Measurements from ENCODE around the gene TMEM150A.
A peak's percentile ranks its signal among the peaks of the same experiment; 100 is the strongest.
"Not testable (repeated sequence)": the region's sequence is repeated elsewhere in the genome, so short reads cannot be mapped to it uniquely, and the experiment has no call there.

Gene TMEM150A

GRCh38 chr2:85561280-85562212 lies 41.0 kb downstream of the TMEM150A start, which contains the start of gene GGCX:
Gene GGCX (minus strand): TSS chr2:85561493. CDS start chr2:85561428, 65 bp downstream.
- DNase-seq, result peak; percentile 95

GRCh38 chr2:85560812-85561279 lies 41.7 kb downstream of the TMEM150A start:
- no peak for DNase-seq

GRCh38 chr2:85560403-85560726 lies 42.1 kb downstream of the TMEM150A start:
- DNase-seq, result not testable (repeated sequence)

GRCh38 chr2:85558160-85558559 lies 44.3 kb downstream of the TMEM150A start:
- DNase-seq, result no peak

GRCh38 chr2:85557130-85557529 lies 45.4 kb downstream of the TMEM150A start:
- DNase-seq, result no peak

GRCh38 chr2:85554980-85555612 lies 47.4 kb downstream of the TMEM150A start:
- DNase-seq, result no peak

- no peak for DNase-seq
Measured at GRCh38 chr2:85553184-85553583, 49.3 kb downstream of the TMEM150A start.

- peak; percentile 62 for DNase-seq
Measured at GRCh38 chr2:85551698-85552678, 50.5 kb downstream of the TMEM150A start.

- DNase-seq, result no peak
Measured at GRCh38 chr2:85550486-85550885, 52.0 kb downstream of the TMEM150A start.

- no peak for DNase-seq
Measured at GRCh38 chr2:85549826-85550225, 52.7 kb downstream of the TMEM150A start.

- DNase-seq, result no peak
Measured at GRCh38 chr2:85549095-85549494, 53.4 kb downstream of the TMEM150A start.

GRCh38 chr2:85548608-85548900 lies 53.9 kb downstream of the TMEM150A start:
- DNase-seq, result no peak

Measured in NCI-H1105 treated with DMSO at 0.1 percent for 48 hours (cell line).